ENCODE results near the gene CNTNAP2.

Gene CNTNAP2

DNA sequence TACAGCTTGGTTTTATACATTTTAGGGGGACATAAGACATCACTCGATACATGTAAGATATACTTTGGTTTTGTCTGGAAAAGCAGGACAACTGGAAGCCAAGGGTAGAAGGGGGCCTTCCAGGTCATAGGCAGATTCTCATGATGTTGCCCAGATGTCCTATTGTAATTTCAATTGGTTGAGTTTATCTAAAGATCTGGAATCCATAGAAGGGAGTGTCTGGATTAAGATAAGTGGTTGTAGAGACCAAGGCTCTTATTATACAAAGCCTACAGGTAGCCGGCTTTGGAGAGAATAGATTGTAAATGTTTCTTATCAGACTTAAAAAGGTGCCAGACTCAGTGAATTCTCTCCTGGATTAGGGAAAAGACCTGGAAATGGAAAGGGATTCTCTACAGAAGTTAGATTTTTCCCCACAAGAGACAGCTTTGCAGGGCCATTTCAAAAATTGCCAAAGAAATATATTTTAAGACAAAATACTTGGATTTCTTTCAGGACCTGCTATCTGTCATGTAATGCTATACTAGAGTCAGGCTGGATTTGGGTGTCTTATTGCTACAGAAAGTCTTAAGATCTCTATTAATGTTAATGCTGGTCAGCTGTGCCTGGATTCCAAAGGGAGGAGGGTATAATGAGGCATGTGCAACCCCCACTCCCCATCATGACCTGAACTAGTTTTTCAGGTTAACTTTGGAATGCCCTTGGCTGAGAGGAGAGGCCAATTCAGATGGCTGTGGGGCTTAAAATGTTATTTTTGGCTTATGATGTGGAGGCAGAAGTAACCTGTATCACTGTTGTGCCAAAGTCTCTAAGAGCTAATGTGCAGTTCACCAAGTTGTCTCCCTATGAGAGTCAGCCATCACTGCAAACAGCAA lies 1962.8 kb downstream of the CNTNAP2 start:
- H3K36me3 ChIP-seq (ENCODE audit: control insufficient read depth in 2 of 2, insufficient read depth in 1 of 2, low read length in 2 of 2), result no peaks in the 10 kb centered on the region
- TF ChIP-seq ZNF785 (tag by site-specific recombination; IDR thresholded peaks at IDR 0.05), result no peak
- H3K4me3 ChIP-seq (ENCODE audit: low read depth, low read length), result no peak overlapping the region
- no peak overlapping the region for H3K27ac ChIP-seq (ENCODE audit: extremely low read depth, low read depth, low read length)
- ChIA-PET POLR2A (no interaction called here), CTCF (interaction anchor here (0.6 kb wide), 1 partner anchor 180 kb away, joined by 3 read pairs; no protein-coding TSS in a partner anchor)
- no peaks in the 10 kb centered on the region for H3K9me3 ChIP-seq (ENCODE audit: control insufficient read depth, insufficient read depth, low read depth, low read length)
- no peaks in the 10 kb centered on the region for H3K4me1 ChIP-seq (ENCODE audit: control insufficient read depth, insufficient read depth, low read length)

DNA sequence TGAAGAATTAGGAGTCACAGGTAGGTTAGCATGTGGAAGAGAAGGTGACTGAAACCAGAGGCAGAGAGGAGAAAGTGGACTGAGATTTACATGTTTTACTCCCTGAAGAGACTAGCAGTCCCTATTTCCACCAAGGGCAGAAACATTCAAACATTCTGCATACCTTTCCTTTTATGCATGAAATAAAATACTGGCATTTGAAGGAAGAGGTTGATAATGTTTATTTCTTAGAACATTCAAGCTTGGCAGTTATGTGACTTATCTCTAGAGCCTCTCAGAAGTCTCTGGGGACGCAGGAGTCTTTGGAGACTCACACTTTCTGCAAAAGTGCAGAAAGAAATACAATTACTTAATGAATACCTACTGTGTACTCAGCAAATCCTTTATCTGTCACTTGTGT lies 1966.8 kb downstream of the CNTNAP2 start:
- ChIA-PET POLR2A (no interaction called here), CTCF (interaction anchor here (0.6 to 0.7 kb wide), 4 partner anchors 536 to 839 kb away, joined by 3 to 4 read pairs (median 4); no protein-coding TSS in a partner anchor)
- no peaks in the 10 kb centered on the region for H3K36me3 ChIP-seq (ENCODE audit: control insufficient read depth in 2 of 2, insufficient read depth in 1 of 2, low read length in 2 of 2)
- no peaks in the 10 kb centered on the region for H3K4me1 ChIP-seq (ENCODE audit: control insufficient read depth, insufficient read depth, low read length)
- TF ChIP-seq ZFHX2 (tag by site-specific recombination; conservative IDR thresholded peaks at IDR 0.05), result no peak
- TF ChIP-seq, protein P1, sequence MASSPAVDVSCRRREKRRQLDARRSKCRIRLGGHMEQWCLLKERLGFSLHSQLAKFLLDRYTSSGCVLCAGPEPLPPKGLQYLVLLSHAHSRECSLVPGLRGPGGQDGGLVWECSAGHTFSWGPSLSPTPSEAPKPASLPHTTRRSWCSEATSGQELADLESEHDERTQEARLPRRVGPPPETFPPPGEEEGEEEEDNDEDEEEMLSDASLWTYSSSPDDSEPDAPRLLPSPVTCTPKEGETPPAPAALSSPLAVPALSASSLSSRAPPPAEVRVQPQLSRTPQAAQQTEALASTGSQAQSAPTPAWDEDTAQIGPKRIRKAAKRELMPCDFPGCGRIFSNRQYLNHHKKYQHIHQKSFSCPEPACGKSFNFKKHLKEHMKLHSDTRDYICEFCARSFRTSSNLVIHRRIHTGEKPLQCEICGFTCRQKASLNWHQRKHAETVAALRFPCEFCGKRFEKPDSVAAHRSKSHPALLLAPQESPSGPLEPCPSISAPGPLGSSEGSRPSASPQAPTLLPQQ (tag by site-specific recombination; IDR thresholded peaks at IDR 0.05), result no peak
- no peak for TF ChIP-seq KLF16 (tag by site-specific recombination; IDR thresholded peaks at IDR 0.05)
- no peak for TF ChIP-seq ZNF19 (tag by site-specific recombination; IDR thresholded peaks at IDR 0.05; ENCODE audit: low read depth)
- no peak for TF ChIP-seq ZNF433 (tag by site-specific recombination; IDR thresholded peaks at IDR 0.05; ENCODE audit: low read depth)
- no peak for TF ChIP-seq ZNF610 (tag by site-specific recombination; IDR thresholded peaks at IDR 0.05; ENCODE audit: borderline replicate concordance)
- TF ChIP-seq, protein P2, sequence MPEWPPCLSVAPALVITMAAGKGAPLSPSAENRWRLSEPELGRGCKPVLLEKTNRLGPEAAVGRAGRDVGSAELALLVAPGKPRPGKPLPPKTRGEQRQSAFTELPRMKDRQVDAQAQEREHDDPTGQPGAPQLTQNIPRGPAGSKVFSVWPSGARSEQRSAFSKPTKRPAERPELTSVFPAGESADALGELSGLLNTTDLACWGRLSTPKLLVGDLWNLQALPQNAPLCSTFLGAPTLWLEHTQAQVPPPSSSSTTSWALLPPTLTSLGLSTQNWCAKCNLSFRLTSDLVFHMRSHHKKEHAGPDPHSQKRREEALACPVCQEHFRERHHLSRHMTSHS (tag by site-specific recombination; IDR thresholded peaks at IDR 0.05), result no peak
- no peak for TF ChIP-seq ZNF510 (tag by site-specific recombination; IDR thresholded peaks at IDR 0.05; ENCODE audit: insufficient replicate concordance)
- TF ChIP-seq, protein P3, sequence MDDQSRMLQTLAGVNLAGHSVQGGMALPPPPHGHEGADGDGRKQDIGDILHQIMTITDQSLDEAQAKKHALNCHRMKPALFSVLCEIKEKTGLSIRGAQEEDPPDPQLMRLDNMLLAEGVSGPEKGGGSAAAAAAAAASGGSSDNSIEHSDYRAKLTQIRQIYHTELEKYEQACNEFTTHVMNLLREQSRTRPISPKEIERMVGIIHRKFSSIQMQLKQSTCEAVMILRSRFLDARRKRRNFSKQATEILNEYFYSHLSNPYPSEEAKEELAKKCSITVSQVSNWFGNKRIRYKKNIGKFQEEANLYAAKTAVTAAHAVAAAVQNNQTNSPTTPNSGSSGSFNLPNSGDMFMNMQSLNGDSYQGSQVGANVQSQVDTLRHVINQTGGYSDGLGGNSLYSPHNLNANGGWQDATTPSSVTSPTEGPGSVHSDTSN (CRISPR knock-in tag; IDR thresholded peaks at IDR 0.05), result no peak
- TF ChIP-seq ZNF239 (tag by site-specific recombination; IDR thresholded peaks at IDR 0.05), result no peak
- no peak for TF ChIP-seq ZNF16 (tag by site-specific recombination; IDR thresholded peaks at IDR 0.05; ENCODE audit: low read depth)
- TF ChIP-seq ZNF202 (tag by site-specific recombination; IDR thresholded peaks at IDR 0.05; ENCODE audit: borderline replicate concordance), result no peak
- TF ChIP-seq, protein P4, sequence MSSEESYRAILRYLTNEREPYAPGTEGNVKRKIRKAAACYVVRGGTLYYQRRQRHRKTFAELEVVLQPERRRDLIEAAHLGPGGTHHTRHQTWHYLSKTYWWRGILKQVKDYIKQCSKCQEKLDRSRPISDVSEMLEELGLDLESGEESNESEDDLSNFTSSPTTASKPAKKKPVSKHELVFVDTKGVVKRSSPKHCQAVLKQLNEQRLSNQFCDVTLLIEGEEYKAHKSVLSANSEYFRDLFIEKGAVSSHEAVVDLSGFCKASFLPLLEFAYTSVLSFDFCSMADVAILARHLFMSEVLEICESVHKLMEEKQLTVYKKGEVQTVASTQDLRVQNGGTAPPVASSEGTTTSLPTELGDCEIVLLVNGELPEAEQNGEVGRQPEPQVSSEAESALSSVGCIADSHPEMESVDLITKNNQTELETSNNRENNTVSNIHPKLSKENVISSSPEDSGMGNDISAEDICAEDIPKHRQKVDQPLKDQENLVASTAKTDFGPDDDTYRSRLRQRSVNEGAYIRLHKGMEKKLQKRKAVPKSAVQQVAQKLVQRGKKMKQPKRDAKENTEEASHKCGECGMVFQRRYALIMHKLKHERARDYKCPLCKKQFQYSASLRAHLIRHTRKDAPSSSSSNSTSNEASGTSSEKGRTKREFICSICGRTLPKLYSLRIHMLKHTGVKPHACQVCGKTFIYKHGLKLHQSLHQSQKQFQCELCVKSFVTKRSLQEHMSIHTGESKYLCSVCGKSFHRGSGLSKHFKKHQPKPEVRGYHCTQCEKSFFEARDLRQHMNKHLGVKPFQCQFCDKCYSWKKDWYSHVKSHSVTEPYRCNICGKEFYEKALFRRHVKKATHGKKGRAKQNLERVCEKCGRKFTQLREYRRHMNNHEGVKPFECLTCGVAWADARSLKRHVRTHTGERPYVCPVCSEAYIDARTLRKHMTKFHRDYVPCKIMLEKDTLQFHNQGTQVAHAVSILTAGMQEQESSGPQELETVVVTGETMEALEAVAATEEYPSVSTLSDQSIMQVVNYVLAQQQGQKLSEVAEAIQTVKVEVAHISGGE (tag by site-specific recombination; conservative IDR thresholded peaks at IDR 0.05; ENCODE audit: low read depth), result no peak
- no peak for TF ChIP-seq ZNF701 (tag by site-specific recombination; IDR thresholded peaks at IDR 0.05)
- no peak overlapping the region for H3K4me3 ChIP-seq (ENCODE audit: low read depth, low read length)
- no peak overlapping the region for H3K27ac ChIP-seq (ENCODE audit: extremely low read depth, low read depth, low read length)
- no peaks in the 10 kb centered on the region for H3K9me3 ChIP-seq (ENCODE audit: control insufficient read depth, insufficient read depth, low read depth, low read length)
